ENCODE data around the gene SERHL2.
"Not testable (repeated sequence)": the region's sequence is repeated elsewhere in the genome, so short reads cannot be mapped to it uniquely, and the experiment has no call there.

SERHL2 gene

DNA sequence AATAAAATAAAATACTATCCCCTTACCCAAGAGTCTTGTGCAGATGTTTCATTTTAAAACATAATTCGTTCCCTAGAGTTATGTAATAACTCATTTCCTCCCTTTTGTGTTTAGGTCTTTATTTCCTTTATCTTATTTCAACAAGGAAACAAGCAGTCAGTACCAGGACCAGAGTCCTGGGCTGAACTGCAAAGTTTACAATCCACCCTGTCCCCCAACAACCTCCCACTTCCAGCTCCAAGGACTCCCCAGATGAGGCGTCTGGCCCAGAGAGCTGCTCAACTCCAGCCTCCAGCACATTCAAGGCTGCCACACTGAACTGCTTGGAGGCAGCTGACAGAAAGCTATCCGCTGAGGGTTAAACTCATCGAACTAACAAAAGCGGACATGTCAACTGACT, 56.4 kb downstream of the SERHL2 start:
- DNase-seq, result no peak

- no peak for DNase-seq
These were observed 57.3 kb downstream of the SERHL2 start for GRCh38 chr22:42611051-42611450.

- no peak for DNase-seq
These were observed 58.6 kb downstream of the SERHL2 start for GRCh38 chr22:42612336-42612735.

- DNase-seq, result no peak
These were observed 60.1 kb downstream of the SERHL2 start for GRCh38 chr22:42613872-42614301.

DNA sequence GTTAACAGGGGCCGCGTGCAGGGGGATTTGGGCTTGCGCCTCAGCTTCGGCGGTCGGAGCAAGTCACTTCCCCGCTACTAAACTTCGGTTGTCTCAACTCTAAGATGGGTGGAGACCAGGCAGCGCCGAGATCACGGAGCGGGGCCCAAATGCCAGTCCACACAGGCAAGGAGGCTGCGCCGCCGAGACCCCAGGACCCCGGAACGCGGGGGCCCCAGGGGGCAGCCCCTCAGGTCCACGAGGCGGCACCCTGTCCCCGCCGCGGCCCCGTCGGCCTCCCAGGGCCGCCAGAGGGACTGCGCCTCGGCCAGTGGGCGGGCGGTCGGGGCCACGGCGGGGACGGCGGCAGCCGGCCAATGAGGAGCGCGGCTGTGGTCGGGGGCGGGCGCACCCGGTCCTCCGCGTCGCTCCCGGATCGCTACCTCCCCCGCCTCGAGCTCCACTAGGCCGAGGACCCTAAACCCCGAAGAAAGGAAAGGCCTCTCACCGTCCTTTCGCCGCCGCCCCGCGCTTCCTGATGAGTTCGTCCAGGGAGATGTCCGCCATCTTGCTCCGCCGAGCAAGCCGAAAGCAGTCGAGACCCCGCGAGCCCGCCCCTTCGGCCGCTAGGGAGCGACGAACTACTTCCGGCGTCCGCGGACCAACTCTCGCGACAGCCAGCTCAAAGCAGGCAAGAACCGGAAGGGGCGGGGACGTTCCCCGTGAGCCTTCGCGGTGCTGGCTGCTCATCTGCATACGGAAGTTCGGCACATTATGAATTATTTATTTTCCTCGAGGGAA, 60.7 kb downstream of the SERHL2 start, which contains the start of gene POLDIP3:
Gene POLDIP3, minus strand, starts transcription at position 572 of the 780 bp plus-strand sequence. Its CDS starts 26 bp downstream, at position 546.
- peak; percentile 99 for DNase-seq

GRCh38 chr22:42615092-42615859, 61.5 kb downstream of the SERHL2 start:
- DNase-seq, result peak; percentile 91

- not testable (repeated sequence) for DNase-seq
These were observed 62.1 kb downstream of the SERHL2 start for GRCh38 chr22:42615860-42616175.

DNA sequence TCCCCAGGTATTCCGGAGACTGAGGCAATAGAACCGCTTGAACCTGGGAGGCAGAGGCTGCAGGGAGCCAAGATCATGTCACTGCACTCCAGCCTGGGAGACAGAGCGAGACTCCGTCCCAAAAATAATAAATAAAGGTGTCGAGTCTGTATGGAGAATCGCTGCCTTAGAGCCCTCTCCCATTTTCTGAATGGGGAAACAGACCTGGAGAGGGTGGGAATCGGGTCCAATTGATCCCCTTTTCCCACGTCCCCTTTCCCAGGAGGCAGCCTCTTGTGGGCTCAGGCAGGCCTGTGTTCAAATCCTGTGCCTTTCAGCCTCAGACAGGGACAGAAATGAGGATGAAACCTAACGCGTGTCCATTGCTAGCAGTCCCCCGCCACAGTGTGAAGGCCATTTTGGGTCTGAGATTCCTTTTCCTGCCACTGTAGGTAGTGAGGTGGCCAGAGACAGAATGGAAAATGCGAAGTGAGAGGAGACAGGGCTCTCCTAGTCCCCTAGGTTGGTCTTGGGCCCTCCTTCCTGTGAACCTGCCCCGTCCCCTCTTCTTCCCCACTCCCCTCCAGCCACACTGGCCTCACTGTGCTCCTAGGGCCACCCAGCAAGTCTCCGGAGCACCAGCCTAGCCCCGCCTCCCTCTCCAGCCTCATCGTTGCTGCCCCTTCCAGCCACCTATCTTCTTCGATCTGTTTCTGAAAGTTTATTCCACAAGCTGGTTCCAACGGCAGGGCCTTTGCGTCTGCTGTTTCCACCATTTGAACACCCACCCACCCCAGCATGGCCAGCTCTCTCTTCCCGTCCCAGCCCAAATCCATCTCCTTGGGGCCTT, 63.6 kb downstream of the SERHL2 start:
- no peak for DNase-seq

- no peak for DNase-seq
These were observed 65.7 kb downstream of the SERHL2 start for GRCh38 chr22:42619261-42620063.

DNA sequence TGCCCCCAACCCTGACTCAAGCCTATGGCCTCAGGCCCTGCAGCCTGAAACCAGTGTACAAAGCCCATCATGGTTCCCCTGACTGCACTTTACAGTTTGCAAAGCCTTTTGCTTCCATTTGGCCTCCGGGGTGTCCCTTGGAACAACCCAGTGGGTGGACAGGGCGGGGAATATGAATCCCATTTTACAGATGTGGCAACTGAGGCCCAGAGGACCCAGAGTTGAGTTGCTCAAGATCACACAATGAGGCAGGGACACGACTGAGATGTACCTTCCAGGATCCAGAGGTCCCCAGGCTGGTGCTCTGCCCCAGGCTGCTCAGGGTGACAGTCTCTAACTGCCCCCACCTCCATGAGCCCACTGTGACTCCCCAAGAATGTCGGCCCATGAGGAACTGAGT, 66.3 kb downstream of the SERHL2 start:
- DNase-seq, result no peak

DNA sequence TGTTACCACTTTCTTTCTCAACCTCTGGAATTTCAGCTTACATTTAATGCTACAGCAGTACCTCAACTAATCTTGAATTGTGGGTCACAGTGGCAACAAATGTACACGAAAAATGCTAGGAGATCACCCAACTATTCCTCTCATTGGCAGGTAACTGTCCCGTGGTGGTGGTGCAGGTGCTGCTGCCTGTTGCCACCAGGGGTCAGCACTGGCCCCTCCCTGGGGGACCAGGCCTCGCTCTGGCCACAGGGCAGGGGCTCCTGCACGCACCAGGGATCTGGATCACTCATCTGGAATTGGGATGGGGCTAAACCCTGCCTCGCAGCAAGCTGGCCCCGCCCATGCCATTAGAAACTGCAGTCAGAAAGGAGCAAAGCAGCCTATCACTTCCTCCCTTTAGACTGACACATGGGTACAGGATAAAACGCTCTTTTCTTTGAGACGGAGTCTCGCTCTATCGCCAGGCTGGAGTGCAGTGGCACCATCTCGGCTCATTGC, 67.8 kb downstream of the SERHL2 start:
- DNase-seq, result peak; percentile 80

DNA sequence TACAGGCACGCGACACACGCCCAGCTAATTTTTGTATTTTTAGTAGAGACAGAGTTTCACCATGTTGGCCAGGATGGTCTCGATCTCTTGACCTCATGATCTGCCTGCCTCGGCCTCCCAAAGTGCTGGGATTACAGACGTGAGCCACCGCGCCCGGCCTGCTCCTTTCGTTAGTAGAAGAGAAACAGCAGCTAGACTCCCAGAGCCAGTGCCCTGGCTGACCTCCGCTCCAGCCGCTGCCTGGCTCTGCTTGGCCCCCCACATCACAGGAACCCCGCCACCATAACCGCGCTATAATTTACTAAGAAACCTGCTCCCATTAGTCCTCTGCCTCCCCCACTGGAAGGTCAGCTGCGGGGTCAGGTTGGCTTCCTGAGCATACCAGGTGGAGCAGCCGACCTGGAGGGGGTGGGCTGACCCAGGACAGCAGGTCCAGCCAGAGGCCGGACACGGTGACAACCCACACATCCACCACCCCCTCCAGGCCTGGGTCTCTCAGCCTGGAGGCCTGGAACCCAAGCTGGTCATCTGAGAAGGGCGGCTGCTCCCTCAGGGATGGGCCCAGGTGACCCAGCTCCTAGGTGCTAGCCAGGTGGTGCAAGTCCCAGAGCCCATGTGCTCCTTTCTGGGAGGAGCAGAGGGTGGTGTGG, 68.4 kb downstream of the SERHL2 start:
- DNase-seq, result no peak

DNA sequence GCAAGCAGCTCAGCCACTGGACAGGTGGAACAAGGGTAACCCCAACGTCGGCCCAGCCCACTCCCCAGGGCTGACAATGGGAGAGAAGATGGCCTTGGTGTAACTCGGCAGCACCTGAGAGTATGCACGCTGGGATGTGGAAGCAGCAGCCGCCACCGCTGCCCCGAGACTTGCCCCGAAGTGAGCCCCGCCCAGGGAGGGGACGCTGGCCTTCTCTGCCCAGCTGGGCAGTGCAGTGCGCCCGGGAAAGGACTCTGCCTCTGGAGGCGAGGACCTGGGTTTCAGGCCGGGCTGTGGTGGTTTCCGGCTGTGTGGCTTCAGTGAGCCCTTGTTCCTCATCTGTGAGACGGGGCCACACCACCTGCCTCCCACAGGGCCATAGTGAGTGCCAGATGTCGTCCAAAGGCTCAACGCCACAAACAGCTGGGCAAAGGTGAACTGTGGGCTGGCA, 69.6 kb downstream of the SERHL2 start:
- DNase-seq, result no peak

All from activated CD8-positive, alpha-beta memory T cell treated with anti-CD3 and anti-CD28 coated beads for 24 hours (primary cell).